Middle frontal gyrus (tissue), 1 donor: ENCODE data around the gene NOS2.

Experiments used
- DNase-seq: peaks from one replicate; pipeline ENCODE4 v3.0.0-alpha.2; 2015; ENCODE audit warnings: low spot score; ENCODE audit errors: extremely low spot score

Gene NOS2

GRCh38 chr17:27721797-27722196, 78.5 kb downstream of the NOS2 start:
- DNase-seq = no peak
